ENCODE measurements around the gene CST8. TPM values are rescaled to one million over a fixed set of nuclear protein-coding genes. Genes with fewer than 3 reads are reported as not detected.

CST8 gene
- total RNA-seq, 1 donor from 2014 or later, result not detected

- DNase-seq (ENCODE audit: low spot score), result no peak
- no peaks in the 10 kb centered on the region for H3K4me1 Mint-ChIP-seq (ENCODE audit: unreplicated experiment)
- peaks cover 3% of the 10 kb centered on the region for H3K27me3 Mint-ChIP-seq (ENCODE audit: unreplicated experiment)
- no peaks in the 10 kb centered on the region for H3K9me3 Mint-ChIP-seq (ENCODE audit: unreplicated experiment)
- no peak overlapping the region for H3K27ac Mint-ChIP-seq (ENCODE audit: unreplicated experiment)
- TF ChIP-seq, protein P1, sequence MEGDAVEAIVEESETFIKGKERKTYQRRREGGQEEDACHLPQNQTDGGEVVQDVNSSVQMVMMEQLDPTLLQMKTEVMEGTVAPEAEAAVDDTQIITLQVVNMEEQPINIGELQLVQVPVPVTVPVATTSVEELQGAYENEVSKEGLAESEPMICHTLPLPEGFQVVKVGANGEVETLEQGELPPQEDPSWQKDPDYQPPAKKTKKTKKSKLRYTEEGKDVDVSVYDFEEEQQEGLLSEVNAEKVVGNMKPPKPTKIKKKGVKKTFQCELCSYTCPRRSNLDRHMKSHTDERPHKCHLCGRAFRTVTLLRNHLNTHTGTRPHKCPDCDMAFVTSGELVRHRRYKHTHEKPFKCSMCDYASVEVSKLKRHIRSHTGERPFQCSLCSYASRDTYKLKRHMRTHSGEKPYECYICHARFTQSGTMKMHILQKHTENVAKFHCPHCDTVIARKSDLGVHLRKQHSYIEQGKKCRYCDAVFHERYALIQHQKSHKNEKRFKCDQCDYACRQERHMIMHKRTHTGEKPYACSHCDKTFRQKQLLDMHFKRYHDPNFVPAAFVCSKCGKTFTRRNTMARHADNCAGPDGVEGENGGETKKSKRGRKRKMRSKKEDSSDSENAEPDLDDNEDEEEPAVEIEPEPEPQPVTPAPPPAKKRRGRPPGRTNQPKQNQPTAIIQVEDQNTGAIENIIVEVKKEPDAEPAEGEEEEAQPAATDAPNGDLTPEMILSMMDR (IDR thresholded peaks at IDR 0.05; ENCODE audit: unreplicated experiment), result no peak
- no peak overlapping the region for H3K4me3 Mint-ChIP-seq (ENCODE audit: unreplicated experiment)
- H3K36me3 Mint-ChIP-seq (ENCODE audit: low read depth, unreplicated experiment), result no peaks in the 10 kb centered on the region
Measured at GRCh38 chr20:23497536-23497935, 6.6 kb downstream of the CST8 start.

DNA sequence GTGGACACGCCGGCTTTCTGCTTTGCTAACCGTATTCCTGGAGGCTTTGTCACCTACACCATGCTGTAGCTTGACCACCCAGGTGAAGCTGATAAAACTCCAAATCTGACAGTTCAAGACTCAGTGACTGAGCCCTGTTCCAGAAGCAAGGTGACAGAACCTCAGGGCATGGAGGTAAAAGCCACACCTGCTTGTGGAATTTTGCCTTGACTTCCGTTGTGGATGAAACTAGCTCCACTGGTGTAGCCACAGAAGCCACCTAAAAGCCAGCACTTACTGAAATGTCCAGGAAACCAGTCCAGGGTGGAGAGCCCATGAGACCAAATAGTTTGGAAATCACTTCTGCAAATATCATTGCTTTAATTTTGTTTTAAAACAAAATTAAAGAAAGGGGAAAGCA lies 11.0 kb downstream of the CST8 start:
- Mint-ChIP-seq H3K4me3 (ENCODE audit: unreplicated experiment) (no peak overlapping the region), H3K27me3 (ENCODE audit: unreplicated experiment) (peaks cover 3% of the 10 kb centered on the region), H3K27ac (ENCODE audit: unreplicated experiment) (no peak overlapping the region), H3K9me3 (ENCODE audit: unreplicated experiment) (no peaks in the 10 kb centered on the region), H3K4me1 (ENCODE audit: unreplicated experiment) (no peaks in the 10 kb centered on the region), H3K36me3 (ENCODE audit: low read depth, unreplicated experiment) (no peaks in the 10 kb centered on the region)
- DNase-seq (ENCODE audit: low spot score), result no peak
- TF ChIP-seq, protein P1 (IDR thresholded peaks at IDR 0.05; ENCODE audit: unreplicated experiment), result no peak

DNA sequence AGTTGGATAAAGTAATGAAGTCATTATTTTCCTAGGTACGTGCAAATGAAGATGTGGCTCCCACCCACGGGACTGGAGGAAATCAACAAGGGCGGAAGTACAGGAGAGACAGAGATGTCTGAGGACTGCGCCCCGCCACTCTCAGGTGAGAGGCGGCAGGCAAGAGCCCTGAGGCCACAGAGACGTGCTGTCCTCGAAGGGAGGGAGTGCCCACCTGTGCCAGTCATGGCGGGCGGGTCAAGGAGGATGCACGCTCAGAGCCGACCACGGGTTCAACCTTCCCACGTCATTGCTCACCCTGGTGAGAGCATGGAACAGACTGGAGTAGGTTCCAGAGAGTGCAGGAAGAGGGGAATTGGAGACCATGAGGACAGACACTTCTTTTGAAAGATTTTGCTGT lies 12.7 kb downstream of the CST8 start:
- Mint-ChIP-seq H3K27ac (ENCODE audit: unreplicated experiment) (no peak overlapping the region), H3K9me3 (ENCODE audit: unreplicated experiment) (no peaks in the 10 kb centered on the region), H3K4me1 (ENCODE audit: unreplicated experiment) (peaks cover 3% of the 10 kb centered on the region), H3K4me3 (ENCODE audit: unreplicated experiment) (no peak overlapping the region), H3K27me3 (ENCODE audit: unreplicated experiment) (peaks cover 5% of the 10 kb centered on the region), H3K36me3 (ENCODE audit: low read depth, unreplicated experiment) (no peaks in the 10 kb centered on the region)
- DNase-seq (ENCODE audit: low spot score), result no peak
- TF ChIP-seq, protein P1 (IDR thresholded peaks at IDR 0.05; ENCODE audit: unreplicated experiment), result no peak

- TF ChIP-seq, protein P1 (IDR thresholded peaks at IDR 0.05; ENCODE audit: unreplicated experiment), result no peak
- Mint-ChIP-seq H3K9me3 (ENCODE audit: unreplicated experiment) (no peaks in the 10 kb centered on the region), H3K4me1 (ENCODE audit: unreplicated experiment) (peaks cover 3% of the 10 kb centered on the region), H3K27ac (ENCODE audit: unreplicated experiment) (no peak overlapping the region), H3K4me3 (ENCODE audit: unreplicated experiment) (no peak overlapping the region), H3K36me3 (ENCODE audit: low read depth, unreplicated experiment) (no peaks in the 10 kb centered on the region), H3K27me3 (ENCODE audit: unreplicated experiment) (peaks cover 2% of the 10 kb centered on the region)
- no peak for DNase-seq (ENCODE audit: low spot score)
Measured at GRCh38 chr20:23507346-23507745, 16.4 kb downstream of the CST8 start.

- no peaks in the 10 kb centered on the region for H3K36me3 Mint-ChIP-seq (ENCODE audit: low read depth, unreplicated experiment)
- H3K27me3 Mint-ChIP-seq (ENCODE audit: unreplicated experiment), result peaks cover 2% of the 10 kb centered on the region
- no peak overlapping the region for H3K27ac Mint-ChIP-seq (ENCODE audit: unreplicated experiment)
- H3K4me3 Mint-ChIP-seq (ENCODE audit: unreplicated experiment), result no peak overlapping the region
- no peak for DNase-seq (ENCODE audit: low spot score)
- TF ChIP-seq, protein P1 (IDR thresholded peaks at IDR 0.05; ENCODE audit: unreplicated experiment), result no peak
- H3K4me1 Mint-ChIP-seq (ENCODE audit: unreplicated experiment), result peaks cover 3% of the 10 kb centered on the region
- H3K9me3 Mint-ChIP-seq (ENCODE audit: unreplicated experiment), result no peaks in the 10 kb centered on the region
Measured at GRCh38 chr20:23508449-23509229, 17.7 kb downstream of the CST8 start.

Measured in endothelial cell (in vitro differentiated cells).